Amniotic stem cell (primary cell): ENCODE data around the gene C16orf96.

ENCODE experiments used
- DNase-seq: peaks from one replicate; lab custom pipeline; 2025; lab: John Stamatoyannopoulos, UW

The C16orf96 gene

GRCh38 chr16:4646773-4647643 lies 90.9 kb downstream of the C16orf96 start:
- DNase-seq: no peak

- DNase-seq: no peak
Observed at GRCh38 chr16:4647644-4647980, 91.5 kb downstream of the C16orf96 start.

GRCh38 chr16:4648917-4649316 lies 92.8 kb downstream of the C16orf96 start:
- no peak for DNase-seq

GRCh38 chr16:4649744-4650442 lies 93.8 kb downstream of the C16orf96 start:
- DNase-seq: no peak
